ENCODE results near the gene KCNAB1.

Gene KCNAB1

DNA sequence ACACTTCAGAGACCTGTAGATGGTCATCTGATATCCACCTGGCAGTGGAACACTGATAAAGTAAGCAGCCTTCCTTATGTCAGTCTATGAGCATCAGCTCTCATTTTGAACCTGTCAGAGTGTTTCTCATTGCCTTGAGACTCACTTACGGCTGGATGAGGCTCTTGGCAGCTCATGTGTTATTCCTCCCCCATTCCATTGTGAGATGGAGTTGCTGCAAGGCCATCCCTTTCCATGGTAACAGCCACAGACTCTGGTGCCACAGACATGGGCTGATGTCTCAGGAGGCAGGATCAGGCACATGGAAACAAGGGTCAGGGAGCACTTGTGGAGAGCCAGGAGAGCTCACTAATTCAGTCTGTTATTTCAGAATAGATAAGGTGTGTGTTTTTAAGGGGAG is 11.9 kb downstream of the KCNAB1 start:
- TF ChIP-seq GLIS3 (CRISPR knock-in tag; IDR thresholded peaks at IDR 0.05) (no peak), TSHZ2 (CRISPR knock-in tag; IDR thresholded peaks at IDR 0.05) (no peak), TOX (CRISPR knock-in tag; IDR thresholded peaks at IDR 0.05; ENCODE audit: borderline replicate concordance) (no peak), CREB5 (CRISPR knock-in tag; IDR thresholded peaks at IDR 0.05; ENCODE audit: low read depth) (no peak), BACH2 (CRISPR knock-in tag; IDR thresholded peaks at IDR 0.05; ENCODE audit: borderline replicate concordance) (no peak), ZNF70 (CRISPR knock-in tag; IDR thresholded peaks at IDR 0.05) (no peak)
- ATAC-seq, result no peak

DNA sequence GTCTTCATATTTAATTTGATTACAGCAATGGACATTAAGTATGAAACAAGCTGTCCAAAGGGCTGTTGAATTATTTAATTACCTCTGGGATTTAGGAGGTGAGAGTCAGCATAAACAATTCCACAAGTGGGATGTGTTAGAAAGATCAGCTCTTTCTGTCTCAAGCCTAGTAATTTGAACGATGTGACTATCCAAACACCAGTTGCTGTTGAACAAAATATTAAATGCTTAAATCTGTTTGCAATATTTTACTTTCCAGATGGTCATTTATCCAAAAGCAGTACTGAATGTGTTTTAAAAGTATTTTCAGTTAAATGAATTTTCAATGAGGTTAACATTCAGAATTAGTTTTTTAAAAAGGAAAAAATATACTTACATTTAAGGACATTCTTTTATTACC is 12.7 kb downstream of the KCNAB1 start:
- no peak for ATAC-seq
- TF ChIP-seq ARNTL (CRISPR knock-in tag; IDR thresholded peaks at IDR 0.05; ENCODE audit: borderline replicate concordance, low read depth) (no peak), ZFP30 (CRISPR knock-in tag; IDR thresholded peaks at IDR 0.05) (no peak), CREB5 (CRISPR knock-in tag; IDR thresholded peaks at IDR 0.05; ENCODE audit: low read depth) (no peak), TCF4 (CRISPR knock-in tag; IDR thresholded peaks at IDR 0.05; ENCODE audit: borderline replicate concordance) (no peak), SNAI2 (CRISPR knock-in tag; IDR thresholded peaks at IDR 0.05) (no peak), ZFP3 (CRISPR knock-in tag; IDR thresholded peaks at IDR 0.05) (no peak), TOX (CRISPR knock-in tag; IDR thresholded peaks at IDR 0.05; ENCODE audit: borderline replicate concordance) (no peak), ZNF565 (CRISPR knock-in tag; conservative IDR thresholded peaks at IDR 0.05; ENCODE audit: low read depth) (no peak), BACH2 (CRISPR knock-in tag; IDR thresholded peaks at IDR 0.05; ENCODE audit: borderline replicate concordance) (no peak), POU6F1 (CRISPR knock-in tag; IDR thresholded peaks at IDR 0.05; ENCODE audit: borderline replicate concordance, low read depth) (no peak), GLIS3 (CRISPR knock-in tag; IDR thresholded peaks at IDR 0.05) (no peak), CSDC2 (CRISPR knock-in tag; IDR thresholded peaks at IDR 0.05) (no peak), TSHZ2 (CRISPR knock-in tag; IDR thresholded peaks at IDR 0.05) (no peak), ZNF70 (CRISPR knock-in tag; IDR thresholded peaks at IDR 0.05) (no peak), ISL1 (CRISPR knock-in tag; IDR thresholded peaks at IDR 0.05) (no peak), OSR1 (CRISPR knock-in tag; IDR thresholded peaks at IDR 0.05) (no peak)
- TF ChIP-seq, protein P1, sequence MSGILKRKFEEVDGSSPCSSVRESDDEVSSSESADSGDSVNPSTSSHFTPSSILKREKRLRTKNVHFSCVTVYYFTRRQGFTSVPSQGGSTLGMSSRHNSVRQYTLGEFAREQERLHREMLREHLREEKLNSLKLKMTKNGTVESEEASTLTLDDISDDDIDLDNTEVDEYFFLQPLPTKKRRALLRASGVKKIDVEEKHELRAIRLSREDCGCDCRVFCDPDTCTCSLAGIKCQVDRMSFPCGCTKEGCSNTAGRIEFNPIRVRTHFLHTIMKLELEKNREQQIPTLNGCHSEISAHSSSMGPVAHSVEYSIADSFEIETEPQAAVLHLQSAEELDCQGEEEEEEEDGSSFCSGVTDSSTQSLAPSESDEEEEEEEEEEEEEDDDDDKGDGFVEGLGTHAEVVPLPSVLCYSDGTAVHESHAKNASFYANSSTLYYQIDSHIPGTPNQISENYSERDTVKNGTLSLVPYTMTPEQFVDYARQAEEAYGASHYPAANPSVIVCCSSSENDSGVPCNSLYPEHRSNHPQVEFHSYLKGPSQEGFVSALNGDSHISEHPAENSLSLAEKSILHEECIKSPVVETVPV (CRISPR knock-in tag; IDR thresholded peaks at IDR 0.05), result no peak
- TF ChIP-seq, protein P2, sequence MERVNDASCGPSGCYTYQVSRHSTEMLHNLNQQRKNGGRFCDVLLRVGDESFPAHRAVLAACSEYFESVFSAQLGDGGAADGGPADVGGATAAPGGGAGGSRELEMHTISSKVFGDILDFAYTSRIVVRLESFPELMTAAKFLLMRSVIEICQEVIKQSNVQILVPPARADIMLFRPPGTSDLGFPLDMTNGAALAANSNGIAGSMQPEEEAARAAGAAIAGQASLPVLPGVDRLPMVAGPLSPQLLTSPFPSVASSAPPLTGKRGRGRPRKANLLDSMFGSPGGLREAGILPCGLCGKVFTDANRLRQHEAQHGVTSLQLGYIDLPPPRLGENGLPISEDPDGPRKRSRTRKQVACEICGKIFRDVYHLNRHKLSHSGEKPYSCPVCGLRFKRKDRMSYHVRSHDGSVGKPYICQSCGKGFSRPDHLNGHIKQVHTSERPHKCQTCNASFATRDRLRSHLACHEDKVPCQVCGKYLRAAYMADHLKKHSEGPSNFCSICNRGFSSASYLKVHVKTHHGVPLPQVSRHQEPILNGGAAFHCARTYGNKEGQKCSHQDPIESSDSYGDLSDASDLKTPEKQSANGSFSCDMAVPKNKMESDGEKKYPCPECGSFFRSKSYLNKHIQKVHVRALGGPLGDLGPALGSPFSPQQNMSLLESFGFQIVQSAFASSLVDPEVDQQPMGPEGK (CRISPR knock-in tag; IDR thresholded peaks at IDR 0.05; ENCODE audit: borderline replicate concordance), result no peak
